HG02840 (cell line): ENCODE results near the gene ENTPD1.
"Not testable (repeated sequence)": the region's sequence is repeated elsewhere in the genome, so short reads cannot be mapped to it uniquely, and the experiment has no call there.

Source experiments
- ATAC-seq: cut with Tn5 transposase; IDR thresholded peaks from one replicate; pipeline ENCODE4 v1.9.1; 2021; ENCODE audit warnings: mild to moderate bottlenecking, moderate library complexity, moderate number of reproducible peaks; ENCODE audit not compliant: unreplicated experiment, low FRiP score

ENTPD1 gene, protein sequence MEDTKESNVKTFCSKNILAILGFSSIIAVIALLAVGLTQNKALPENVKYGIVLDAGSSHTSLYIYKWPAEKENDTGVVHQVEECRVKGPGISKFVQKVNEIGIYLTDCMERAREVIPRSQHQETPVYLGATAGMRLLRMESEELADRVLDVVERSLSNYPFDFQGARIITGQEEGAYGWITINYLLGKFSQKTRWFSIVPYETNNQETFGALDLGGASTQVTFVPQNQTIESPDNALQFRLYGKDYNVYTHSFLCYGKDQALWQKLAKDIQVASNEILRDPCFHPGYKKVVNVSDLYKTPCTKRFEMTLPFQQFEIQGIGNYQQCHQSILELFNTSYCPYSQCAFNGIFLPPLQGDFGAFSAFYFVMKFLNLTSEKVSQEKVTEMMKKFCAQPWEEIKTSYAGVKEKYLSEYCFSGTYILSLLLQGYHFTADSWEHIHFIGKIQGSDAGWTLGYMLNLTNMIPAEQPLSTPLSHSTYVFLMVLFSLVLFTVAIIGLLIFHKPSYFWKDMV

DNA sequence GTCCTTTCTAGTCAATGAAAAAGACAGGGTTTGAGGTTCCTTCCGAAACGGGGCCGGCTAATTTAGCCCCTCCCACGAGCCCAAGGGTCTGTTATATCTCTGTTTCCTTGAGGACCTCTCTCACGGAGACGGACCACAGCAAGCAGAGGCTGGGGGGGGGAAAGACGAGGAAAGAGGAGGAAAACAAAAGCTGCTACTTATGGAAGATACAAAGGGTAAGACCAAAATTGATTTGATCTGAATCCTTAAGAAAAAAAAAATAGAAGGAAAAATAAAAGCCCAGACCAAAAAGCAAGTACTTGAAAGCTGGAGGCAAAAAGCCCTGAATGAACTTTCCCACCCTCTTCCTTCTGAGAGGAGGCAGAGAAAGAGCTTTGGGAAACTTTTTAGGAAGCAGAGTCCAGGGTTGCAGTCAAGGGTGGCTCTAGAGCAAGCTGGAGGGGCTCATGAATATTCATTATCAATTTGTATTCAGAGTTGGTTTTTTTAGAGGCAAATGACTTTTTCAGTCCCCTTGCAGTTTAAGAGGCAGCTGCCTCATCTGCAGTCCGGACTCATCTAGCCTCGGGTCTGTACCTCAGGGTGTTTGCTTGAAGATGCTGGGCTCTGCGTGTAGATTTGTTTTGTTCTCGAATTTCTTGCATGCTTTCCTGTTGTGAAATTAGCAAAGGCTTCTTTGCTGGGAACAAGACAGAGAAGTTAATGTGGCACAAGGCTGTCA is at the start of gene ENTPD1:
Gene ENTPD1, plus strand, starts transcription at position 123 of the 721 bp plus-strand sequence. Its CDS starts 77 bp downstream, at position 200.
- no peak for ATAC-seq

DNA sequence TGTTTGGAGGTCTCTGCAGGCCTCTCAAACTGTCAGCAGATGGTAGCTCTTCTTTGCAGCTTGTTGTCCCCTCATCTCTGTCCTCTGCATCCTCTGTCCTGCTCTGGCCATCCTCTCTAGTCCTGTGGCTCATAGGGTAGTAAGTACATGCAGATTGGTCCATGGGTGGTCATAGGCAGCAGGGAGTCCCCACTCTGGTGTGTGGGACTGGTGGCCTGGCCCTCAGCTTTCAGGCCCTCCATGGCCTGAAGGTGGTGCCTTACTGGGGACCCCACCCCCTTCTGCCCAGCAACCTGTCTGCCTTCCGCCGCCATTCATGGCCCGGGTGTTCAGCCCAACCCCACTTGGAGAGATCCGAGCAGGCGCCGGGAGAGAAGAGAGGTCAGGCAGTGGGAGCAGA is 49.4 kb upstream of the ENTPD1 start:
- ATAC-seq = no peak

DNA sequence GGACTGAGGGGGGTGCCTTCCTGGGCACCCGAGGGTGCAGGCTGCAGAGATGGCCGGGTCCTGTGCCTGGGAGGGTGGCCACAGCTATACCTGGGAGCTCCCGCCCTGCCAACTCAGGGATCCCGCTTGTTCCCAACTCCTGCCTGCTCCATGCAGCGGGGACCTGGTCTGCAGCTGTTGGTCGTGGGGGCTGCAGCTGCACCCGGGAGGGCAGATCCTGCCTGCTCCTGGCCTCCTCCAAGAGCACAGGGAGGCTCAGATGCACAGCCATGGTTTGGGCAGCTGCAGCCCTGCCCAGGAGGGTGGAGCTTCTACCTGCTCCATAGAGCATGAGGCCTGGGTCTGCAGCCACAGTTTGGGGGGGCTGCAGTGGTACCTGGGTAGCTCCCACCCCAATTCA is 49.0 kb upstream of the ENTPD1 start:
- ATAC-seq = no peak

DNA sequence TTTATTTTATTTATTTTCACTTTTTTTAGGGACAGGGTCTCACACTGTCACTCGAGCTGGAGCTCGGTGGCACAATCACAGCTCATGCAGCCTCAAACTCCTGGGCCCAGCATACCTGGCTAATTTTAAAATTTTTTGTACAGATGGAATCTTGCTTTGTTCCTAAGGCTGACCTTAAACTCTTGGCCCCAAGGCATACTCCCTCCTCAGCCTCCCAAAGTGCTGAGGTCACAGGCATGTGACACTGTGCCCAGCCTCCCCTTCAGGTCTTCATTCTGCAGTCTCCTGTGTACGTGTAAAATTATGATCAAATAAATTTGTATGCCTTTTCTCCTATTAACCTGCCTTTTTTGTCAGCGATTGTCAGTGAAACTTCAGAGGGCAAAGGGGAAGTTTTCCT is 44.5 kb upstream of the ENTPD1 start:
- ATAC-seq = no peak

DNA sequence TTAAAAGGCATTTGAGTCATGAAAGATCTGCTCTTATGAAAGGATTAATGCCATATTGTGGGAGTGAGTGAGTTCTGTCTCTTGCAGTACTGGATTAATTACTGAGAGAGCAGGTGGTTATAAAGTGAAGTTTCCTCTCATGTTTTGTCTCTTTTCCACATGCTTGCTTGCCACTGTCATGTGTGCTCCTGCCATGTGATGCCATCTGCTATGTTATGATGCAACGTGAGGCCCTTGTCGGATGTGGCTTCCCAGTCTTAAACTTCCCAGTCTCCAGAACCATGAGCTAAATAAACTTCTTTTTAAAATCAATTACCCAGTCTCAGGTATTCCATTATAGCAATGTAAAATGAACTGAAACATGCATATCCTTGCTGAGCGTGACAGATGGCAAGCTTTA is 39.5 kb upstream of the ENTPD1 start:
- no peak for ATAC-seq

DNA sequence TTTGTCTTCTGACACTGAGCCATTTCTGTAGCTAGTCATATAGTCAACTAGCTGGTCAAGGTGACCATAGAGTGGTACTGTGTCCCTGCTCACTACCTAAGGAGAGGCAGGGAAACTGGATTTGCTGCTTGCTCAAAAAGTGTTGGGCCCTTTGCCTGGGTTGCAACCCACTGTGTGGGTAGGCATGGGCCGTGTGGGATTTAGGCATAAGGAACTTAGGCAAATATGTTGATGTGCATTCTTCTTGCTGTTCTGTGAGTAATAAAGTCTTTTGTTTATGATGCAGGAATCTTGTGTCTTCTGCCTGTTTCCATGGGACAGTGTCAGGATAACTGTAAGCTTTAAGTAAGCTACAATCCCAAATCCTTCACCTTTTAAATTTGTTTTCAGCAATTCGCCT is 39.1 kb upstream of the ENTPD1 start:
- ATAC-seq = no peak

DNA sequence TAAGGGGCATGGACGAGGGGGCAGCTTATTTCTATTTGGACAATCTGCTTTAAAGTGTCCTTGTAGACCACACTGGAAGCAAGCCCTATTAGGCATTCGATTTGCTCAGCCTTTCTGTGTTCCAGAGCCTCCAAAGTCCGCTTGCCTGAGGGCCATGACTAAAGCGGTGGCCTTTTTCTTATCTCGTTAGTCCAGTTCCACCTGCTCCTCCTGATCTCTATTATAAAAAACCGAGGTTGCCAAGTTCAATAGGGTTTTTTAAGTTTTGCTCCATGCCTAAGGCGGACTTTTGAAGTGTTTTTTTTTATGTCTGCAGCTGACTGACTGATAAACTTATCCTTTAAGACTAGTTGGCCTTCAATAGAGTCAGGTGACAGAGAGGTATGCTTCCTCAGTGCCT is 35.2 kb upstream of the ENTPD1 start:
- ATAC-seq = not testable (repeated sequence)

DNA sequence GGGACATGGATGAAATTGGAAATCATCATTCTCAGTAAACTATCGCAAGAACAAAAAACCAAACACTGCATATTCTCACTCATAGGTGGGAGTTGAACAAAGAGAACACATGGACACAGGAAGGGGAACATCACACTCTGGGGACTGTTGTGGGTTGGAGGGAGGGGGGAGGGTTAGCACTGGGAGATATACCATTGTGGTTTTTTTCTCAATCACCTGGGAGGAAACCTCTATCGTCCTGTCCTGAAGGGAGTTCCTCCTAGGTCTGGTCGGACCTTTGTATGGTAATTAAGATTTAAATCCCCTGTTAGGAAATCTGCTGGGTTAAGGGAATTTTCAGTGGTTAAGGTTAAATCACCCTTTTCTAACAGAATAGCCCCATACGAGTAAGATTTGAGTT is 33.5 kb upstream of the ENTPD1 start:
- not testable (repeated sequence) for ATAC-seq

DNA sequence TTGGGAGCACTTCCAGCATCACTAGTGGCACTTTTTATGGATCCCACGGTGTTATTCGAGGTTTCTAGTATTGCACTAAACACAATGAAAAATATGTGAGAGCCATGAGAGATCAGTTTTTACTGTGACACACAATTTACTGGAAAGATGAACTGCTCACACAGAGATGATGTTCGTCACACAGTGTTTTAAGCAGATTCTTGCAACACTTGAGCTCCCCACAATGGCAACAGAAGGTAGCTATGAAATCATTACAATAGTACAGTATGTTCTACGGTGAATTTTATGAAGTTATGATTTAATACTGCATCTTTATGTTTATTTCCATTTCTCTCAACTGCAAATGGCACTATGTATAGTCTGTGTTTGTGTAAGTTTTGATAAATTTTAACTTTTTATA is 27.4 kb upstream of the ENTPD1 start:
- ATAC-seq = no peak

DNA sequence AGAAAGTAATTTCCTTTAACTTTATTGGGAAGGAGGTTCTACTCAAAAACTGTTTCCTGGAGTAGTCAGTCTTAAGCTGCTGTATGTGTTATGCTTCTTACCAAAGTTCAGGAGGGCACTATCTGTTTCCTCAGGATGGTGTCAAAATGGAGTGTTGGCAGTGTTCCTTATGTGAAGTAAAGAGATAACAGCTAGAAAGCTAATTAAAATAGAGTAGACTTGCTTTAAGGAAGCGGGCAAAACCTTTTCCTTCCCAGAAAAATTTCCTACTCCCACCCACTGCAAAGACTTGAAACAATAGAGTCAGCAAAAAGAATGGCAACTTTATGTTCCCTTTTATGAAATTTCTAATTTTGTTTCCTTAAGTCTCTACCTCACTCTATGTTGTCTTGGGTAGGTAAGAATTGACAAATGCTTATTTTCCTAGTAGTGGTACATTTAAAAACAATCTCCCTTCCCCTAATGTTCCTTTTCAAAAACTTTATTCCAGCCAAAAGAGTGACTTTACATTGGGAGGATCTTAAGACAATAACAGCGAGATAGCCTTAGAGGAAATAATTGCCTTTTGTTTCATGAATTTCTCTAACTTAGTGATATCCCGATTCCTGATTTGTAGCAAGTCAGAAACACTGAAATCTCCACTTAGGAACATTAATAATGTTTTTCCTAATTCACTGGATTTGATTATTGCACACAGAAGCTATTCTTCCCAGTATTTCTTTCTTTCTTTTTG is 26.5 kb upstream of the ENTPD1 start:
- no peak for ATAC-seq

DNA sequence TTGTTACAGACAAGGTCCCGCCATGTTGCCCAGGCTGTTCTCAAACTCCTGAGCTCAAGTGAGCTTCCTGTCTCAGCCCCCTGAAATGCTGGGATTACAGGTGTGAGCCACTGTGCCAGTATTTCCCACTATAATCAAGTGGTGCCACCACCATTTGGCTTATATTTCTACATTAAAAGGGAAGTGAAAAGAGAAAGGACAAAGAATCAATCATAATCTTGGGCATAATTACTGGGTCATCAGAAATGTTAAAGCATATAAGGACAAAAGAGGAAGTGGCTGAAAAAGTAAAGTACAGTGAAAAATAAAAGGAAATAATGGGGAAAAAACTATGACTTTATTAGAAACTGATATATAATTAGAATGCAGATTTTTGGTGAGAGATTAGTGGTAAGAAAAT is 25.7 kb upstream of the ENTPD1 start:
- ATAC-seq = no peak

DNA sequence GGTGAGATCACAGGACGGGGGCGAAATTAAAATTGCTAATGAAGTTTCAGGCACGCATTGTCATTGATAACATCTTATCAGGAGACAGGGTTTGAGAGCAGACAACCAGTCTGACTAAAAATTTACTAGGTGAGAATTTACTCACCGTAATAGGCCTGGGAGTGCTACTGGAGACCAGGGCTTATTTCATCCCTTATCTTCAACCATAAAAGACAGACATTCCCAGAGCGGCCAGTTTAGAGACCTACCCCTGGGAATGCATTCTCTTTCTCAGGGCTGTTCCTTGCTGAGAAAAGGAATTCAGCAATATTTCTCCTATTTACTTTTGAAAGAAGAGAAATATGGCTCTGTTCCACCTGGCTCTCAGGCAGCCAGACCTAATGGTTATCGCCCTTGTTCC is 23.1 kb upstream of the ENTPD1 start:
- ATAC-seq = not testable (repeated sequence)

DNA sequence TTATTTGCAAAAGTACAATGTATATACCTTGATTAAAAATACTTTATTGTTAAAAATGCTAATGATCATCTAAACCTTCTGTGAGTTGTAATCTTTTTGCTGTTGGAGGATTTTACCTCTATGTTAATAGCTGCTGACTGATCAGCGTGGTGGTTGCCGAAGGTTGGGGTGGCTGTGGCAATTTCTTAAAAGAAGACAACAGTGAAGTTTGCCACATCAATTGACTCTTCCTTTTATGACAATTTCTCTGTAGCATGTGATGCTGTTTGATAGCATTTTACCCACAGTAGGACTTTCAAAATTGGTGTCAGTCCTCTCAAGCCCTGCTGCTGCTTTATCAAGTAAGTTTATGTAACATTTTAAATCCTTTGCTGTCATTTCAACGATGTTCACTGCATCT is 16.9 kb upstream of the ENTPD1 start:
- no peak for ATAC-seq

DNA sequence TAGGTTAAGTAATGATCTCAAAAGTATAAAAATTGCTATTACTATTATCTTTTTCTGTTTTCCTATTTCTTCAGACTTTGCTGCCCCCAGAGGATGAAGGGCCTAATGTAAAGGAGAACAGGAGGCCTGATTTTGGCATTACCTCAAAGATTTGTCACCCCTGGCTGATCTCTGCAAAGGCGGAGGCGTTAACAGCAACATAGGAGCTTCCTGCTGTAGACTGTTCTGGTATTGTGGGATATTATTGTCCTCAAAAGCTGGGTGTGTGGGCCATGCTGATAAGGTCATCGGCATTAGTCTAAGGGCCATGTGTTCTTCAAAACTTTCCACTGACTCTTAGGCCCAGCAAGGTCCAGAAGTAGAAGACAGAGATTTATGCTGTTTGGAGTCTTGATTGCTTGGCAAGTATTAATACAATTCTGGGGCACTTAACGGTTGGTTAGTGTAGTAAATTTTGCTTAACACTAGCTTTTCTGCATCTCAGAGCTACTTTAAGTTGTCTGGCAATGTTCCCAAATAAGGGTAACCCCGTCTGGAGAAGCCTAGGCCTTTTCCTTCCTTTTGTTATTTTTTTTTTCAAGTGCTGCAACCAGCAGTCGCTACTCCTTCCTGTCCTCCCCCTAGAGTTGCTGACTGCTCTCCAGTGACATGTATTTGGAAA is 14.0 kb upstream of the ENTPD1 start:
- no peak for ATAC-seq

DNA sequence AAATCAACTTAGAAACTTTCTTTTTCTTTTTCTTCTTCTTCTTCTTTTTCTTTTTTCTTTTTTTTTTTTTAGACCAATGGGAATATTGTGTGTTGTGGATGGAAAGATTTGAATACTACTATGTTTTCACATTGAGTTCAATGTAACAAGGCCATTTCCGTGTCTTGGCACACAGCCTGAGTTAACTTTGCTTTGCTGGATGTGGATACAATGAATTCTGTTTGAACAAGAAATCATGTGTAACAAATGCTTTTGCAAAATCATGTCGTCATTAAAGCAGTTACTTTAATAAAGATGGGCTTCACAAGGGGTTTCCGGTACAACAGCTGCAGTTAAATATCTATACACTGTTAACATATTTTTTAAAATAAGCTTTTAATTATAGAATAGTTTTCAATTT is 13.5 kb upstream of the ENTPD1 start:
- ATAC-seq = no peak

DNA sequence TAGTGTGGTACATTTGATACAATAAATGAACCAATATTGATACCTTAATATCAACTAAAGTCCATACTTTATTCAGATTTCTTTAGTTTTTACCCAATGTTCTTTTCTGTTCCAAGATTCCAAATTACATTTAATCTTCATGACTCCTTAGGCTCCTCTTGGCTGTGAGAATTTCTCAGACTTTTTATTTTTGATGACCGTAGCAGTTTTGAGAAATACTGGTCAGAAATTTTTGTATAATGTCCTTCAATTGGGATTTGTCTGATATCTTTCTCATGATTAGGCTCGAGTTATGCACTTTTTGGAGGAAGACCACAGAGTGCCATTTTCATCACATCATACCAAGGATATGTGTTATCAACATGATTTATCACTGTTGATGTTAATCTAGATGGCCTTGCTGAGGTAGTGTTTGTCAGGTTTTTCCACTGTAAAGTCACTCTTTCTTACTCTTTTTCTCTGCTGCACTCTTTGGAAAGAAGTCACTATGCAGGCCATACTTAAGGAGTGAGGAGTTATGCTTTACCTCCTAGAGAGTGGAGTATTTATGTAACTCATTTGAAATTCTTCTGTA is 12.9 kb upstream of the ENTPD1 start:
- ATAC-seq = no peak

DNA sequence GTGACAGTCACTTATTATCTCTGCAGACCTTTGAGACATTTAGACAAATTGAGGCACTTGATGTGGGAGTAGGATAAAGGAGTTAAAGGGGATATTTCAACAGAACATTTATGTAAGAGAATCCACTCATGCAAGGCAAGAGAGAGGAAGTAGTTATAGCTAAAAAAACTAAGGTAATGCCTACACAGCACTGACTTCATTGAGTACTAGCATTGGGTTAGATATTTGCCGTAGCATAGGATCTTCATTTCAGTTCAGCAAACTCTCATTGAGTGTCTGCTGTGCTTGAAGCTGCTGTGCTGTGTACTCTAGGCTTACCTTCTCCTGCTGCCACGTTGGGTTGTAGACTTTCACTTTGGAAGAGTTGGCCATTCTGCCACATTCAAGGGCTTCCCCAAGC is 10.5 kb upstream of the ENTPD1 start:
- ATAC-seq = no peak

DNA sequence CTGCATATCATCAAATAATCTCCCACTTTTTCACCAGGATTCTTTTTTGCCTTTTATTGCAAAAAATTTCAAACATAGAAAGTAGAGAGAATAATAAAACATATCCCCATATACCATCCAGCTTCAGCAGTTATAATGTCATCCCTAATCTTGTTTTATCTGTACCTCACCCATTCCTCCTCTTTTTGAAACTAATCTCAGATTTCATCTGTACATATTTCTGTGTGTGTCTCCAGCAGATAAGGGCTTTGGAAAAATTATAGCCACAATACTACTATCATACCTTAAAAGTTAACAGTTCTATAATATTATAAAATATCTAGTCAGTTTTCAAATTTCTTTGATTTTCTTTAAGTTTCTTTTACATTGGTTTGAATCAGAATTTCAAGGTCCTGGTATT is 7.6 kb upstream of the ENTPD1 start:
- no peak for ATAC-seq

DNA sequence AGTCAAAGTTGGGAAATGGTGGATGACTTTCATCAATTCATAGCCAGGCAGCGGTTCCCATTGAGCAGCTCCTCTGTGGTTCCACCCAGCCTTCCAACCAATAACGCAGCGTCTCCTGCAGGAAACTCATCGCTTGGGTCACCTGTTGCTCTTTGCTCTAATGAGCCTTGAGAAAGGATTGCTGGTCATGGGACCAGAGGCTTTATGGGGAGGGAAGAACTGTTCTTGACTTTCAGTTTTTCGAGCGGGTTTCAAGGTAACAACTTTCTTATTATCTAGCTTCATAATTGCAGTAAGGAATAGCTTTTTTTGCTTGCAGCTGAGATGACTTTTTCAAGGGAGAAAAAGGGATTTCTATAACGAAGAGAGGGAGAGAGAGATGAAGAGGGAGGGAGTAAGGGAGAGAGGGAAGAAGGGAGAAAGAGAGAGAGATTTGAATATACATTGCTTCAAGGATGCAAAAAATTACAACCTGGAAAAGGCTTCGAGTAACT is 405 bp upstream of the ENTPD1 start:
- no peak for ATAC-seq
